Activated naive CD8-positive, alpha-beta T cell treated with anti-CD3 and anti-CD28 coated beads, Interleukin-2, amount 10 ng/mL, durations not matched to agents 7 days and 5 days (primary cell): ENCODE results near the gene CPNE4. TPM values are rescaled to one million over a fixed set of nuclear protein-coding genes. Genes with fewer than 3 reads are reported as not detected.

Experiments used
- ATAC-seq: fragments of 150-1000 bp; cut with Tn5 transposase; one replicate; pipeline ENCODE4 v1.10.0; 2021; ENCODE audit warnings: low read depth, moderate library complexity
- POLR2A ChIA-PET: fragments of 350-600 bp; sonication (Branson Sonifier 250); formaldehyde crosslinking; loops from one replicate; lab custom pipeline; 2021; ENCODE audit warnings: antibody characterized with exemption; lab: Charles Lee
- DNase-seq: peaks from one replicate; pipeline ENCODE4 v3.0.0; 2021
- H3K27ac Mint-ChIP-seq: one replicate; pipeline ENCODE4 v1.8.0; 2022; ENCODE audit warnings: mild to moderate bottlenecking, mixed read lengths
- H3K27me3 Mint-ChIP-seq: one replicate; pipeline ENCODE4 v1.8.0; 2022; ENCODE audit warnings: mild to moderate bottlenecking, moderate library complexity, mixed read lengths
- H3K36me3 Mint-ChIP-seq: one replicate; pipeline ENCODE4 v1.8.0; 2021; ENCODE audit warnings: mild to moderate bottlenecking, mixed read lengths
- H3K4me1 Mint-ChIP-seq: one replicate; pipeline ENCODE4 v1.8.0; 2021; ENCODE audit warnings: mixed read lengths
- H3K4me3 Mint-ChIP-seq: one replicate; pipeline ENCODE4 v1.8.0; 2022; ENCODE audit warnings: mild to moderate bottlenecking, moderate library complexity, mixed read lengths
- H3K9me3 Mint-ChIP-seq: one replicate; pipeline ENCODE4 v1.8.0; 2021; ENCODE audit warnings: mixed read lengths
- total RNA-seq, 2 experiments: library from RNA; stranded (reverse); gene quantifications; one replicate each; pipeline ENCODE4 v1.2.3, GENCODE V29; 2021

Gene CPNE4
- total RNA-seq, 2 experiments from 2014 or later: not detected

DNA sequence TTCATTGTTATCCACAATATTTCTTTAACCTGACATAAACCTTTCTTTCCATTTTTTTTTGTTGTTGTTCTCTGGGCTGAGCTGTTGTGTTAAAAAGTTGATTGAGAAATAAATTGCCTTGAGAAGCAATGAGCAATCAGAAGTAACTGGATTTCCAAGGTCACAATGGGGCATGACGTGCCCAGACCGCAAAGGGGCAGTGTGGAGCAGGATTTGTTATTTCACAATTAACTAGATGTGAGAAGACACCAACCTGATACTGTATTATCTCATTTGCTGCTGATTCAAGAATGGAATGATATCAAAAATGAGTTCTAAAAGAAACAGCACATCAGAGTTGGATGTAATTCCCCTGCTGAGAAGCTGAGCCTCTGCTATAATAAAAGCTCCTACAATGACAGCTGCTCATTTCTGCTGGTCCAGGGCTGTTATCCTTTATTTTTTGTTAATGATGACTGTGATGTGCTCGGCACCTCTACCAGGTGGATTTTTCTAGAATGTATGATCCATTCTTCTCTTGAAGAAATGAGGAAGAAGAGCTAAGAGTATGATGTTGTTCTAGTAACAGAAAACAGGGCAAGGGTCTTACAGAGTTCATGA, 28.1 kb downstream of the CPNE4 start:
- no peak for DNase-seq
- Mint-ChIP-seq H3K4me1 (no peaks in the 10 kb centered on the region), H3K4me3 (no peak overlapping the region), H3K9me3 (no peaks in the 10 kb centered on the region), H3K27ac (no peak overlapping the region), H3K36me3 (no peaks in the 10 kb centered on the region), H3K27me3 (peaks cover 3% of the 10 kb centered on the region)
- no peak for ATAC-seq
- POLR2A ChIA-PET: no interaction called here

DNA sequence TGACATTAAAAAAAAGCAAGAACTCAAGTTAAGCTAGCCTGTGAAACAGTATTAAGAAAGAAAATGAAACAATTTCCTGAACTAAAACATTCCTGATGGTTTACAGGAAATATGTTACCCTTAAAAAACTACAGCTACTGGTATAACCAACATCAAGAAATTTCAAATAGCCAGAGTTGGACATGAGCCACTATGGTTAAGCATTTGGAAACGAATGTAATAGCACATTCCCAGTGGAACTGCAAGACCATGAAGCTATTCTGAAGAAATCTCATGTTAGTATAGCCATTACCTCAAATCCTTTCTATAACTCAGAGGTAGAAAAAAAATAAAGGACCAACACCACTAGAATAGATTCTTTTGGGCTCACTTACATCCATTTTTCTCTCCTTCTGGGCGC, 30.2 kb downstream of the CPNE4 start:
- no peak for DNase-seq
- POLR2A ChIA-PET: no interaction called here
- Mint-ChIP-seq H3K4me3 (no peak overlapping the region), H3K9me3 (no peaks in the 10 kb centered on the region), H3K36me3 (no peaks in the 10 kb centered on the region), H3K4me1 (no peaks in the 10 kb centered on the region), H3K27me3 (peaks cover 3% of the 10 kb centered on the region), H3K27ac (no peak overlapping the region)
- ATAC-seq: no peak

DNA sequence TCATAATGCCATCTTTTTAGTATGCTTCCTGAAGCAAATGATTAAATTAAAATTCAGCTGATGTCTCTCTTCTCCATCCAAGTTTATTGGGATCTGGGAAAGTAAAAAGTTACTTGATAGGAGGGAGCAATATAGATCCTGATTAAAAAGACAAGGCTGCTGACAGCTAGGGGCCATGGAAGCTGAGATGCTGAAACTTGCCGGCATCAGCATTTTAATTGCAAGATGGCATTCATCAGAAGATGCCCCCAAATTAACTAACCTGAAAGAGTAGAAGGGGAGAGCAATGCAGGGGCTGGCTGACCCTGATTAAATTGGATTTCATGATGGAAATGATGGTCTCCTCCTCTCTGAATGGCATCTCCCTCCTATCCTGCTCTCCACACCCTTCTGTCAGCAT, 31.1 kb downstream of the CPNE4 start:
- Mint-ChIP-seq H3K4me3 (no peak overlapping the region), H3K27ac (no peak overlapping the region), H3K36me3 (no peaks in the 10 kb centered on the region), H3K27me3 (peaks cover 3% of the 10 kb centered on the region), H3K4me1 (no peaks in the 10 kb centered on the region), H3K9me3 (no peaks in the 10 kb centered on the region)
- POLR2A ChIA-PET: no interaction called here
- ATAC-seq: no peak
- DNase-seq: no peak

DNA sequence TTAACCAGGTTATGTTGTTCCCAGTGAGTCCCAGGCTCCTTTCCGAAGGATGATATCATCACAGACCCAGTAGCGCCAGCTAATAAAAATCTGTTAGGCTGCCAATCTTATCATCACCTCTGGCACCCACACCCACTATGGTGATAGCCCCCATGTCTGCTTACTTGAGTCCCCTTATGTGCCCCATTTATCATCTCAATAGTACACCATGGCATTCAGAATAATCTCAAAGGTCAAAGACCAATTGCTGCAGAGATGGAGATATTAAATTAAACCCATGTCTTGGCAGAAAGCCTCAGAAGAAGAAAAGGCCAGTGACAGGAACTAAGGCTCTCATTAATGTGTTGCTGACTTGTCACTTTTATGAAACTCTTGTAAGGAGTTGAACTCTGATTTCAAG, 32.8 kb downstream of the CPNE4 start:
- Mint-ChIP-seq H3K36me3 (no peaks in the 10 kb centered on the region), H3K27me3 (peaks cover 3% of the 10 kb centered on the region), H3K4me3 (no peak overlapping the region), H3K27ac (no peak overlapping the region), H3K4me1 (no peaks in the 10 kb centered on the region), H3K9me3 (no peaks in the 10 kb centered on the region)
- POLR2A ChIA-PET: no interaction called here
- ATAC-seq (no peak), DNase-seq (no peak)

DNA sequence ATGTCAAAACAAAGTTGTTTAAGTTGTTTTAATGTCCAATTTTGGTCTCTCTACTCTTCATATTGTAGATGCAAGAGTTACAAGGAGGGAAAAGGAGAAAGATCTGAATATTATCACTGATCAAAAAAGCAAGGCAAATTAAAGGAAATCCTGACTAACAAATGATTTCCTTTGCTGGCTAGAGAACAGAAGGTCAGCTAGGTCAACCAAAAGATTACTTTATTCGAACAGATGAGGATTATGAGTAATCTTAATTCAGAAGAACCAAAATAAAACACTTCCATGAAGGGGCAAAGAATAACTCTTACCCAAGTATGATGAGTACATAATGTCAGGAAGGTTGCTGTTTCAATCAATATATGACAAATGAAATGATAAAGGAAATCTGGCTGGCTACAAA, 33.8 kb downstream of the CPNE4 start:
- Mint-ChIP-seq H3K9me3 (no peaks in the 10 kb centered on the region), H3K4me3 (no peak overlapping the region), H3K4me1 (no peaks in the 10 kb centered on the region), H3K36me3 (no peaks in the 10 kb centered on the region), H3K27me3 (peaks cover 3% of the 10 kb centered on the region), H3K27ac (no peak overlapping the region)
- POLR2A ChIA-PET: no interaction called here
- DNase-seq (no peak), ATAC-seq (no peak)

DNA sequence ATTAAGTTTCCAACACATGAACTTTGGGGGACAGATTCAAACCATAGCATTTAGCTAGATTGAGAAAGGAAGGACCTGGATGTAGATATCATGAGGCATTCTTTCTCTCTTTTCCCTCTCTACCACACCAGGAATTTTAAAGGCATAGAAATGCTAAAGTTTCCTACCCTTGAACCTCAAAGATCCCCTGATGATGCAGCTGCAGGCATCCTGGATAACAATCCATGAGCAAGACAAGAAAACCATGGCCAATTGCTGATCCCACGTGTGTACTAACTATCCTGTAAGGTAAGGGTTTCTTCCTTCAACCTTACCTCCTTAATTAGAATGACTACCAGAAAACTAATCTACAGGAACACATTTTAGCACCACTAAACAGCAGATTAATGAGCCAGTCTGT, 36.8 kb downstream of the CPNE4 start:
- H3K27me3 Mint-ChIP-seq: peaks cover 3% of the 10 kb centered on the region
- ATAC-seq: no peak
- no peak for DNase-seq
- H3K9me3 Mint-ChIP-seq: no peaks in the 10 kb centered on the region
- H3K4me1 Mint-ChIP-seq: no peaks in the 10 kb centered on the region
- no peaks in the 10 kb centered on the region for H3K36me3 Mint-ChIP-seq
- POLR2A ChIA-PET: no interaction called here
- H3K4me3 Mint-ChIP-seq: no peak overlapping the region
- H3K27ac Mint-ChIP-seq: no peak overlapping the region

DNA sequence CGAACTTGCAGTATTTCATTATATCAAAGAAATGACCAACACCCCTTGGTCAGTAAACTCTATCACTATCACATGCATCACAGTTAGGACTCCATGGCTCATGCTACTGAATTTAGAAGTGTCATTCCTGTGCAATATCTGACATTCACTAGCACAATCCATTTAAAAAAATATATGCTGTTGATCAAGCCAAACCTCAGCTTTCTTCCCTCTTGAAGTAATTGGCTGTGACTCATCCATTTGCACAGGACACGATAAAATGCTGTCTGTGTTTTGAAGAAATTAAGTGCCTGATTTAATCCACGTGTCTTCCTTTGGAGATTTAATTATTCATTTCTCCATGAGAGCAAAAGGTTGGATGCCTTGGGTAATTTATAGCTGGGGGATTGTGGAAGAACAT, 38.9 kb downstream of the CPNE4 start:
- Mint-ChIP-seq H3K36me3 (no peaks in the 10 kb centered on the region), H3K27me3 (no peaks in the 10 kb centered on the region), H3K9me3 (no peaks in the 10 kb centered on the region), H3K27ac (no peak overlapping the region), H3K4me1 (no peaks in the 10 kb centered on the region), H3K4me3 (no peak overlapping the region)
- no peak for DNase-seq
- POLR2A ChIA-PET: no interaction called here
- no peak for ATAC-seq

DNA sequence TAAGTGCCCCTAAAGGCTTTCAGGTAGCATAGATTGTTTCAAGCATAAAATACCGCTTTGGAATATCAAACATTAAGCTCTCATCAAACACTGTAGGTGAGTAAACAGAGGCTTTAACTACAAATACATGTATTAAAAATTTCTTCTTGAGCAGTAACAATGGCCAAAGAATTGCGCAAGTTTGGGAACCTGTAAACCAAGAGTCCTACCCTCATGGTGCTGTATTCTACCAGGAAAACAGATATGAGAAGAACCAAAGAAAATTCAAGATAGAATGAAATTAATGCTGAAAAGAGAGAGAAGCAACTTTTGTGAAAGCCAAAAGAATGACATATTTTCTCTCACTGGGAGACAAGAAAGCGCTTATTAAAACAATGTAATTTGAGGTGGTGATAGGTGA, 45.5 kb downstream of the CPNE4 start:
- ATAC-seq (no peak), DNase-seq (no peak)
- Mint-ChIP-seq H3K27me3 (no peaks in the 10 kb centered on the region), H3K9me3 (no peaks in the 10 kb centered on the region), H3K4me3 (no peak overlapping the region), H3K36me3 (no peaks in the 10 kb centered on the region), H3K4me1 (no peaks in the 10 kb centered on the region), H3K27ac (no peak overlapping the region)
- POLR2A ChIA-PET: no interaction called here

DNA sequence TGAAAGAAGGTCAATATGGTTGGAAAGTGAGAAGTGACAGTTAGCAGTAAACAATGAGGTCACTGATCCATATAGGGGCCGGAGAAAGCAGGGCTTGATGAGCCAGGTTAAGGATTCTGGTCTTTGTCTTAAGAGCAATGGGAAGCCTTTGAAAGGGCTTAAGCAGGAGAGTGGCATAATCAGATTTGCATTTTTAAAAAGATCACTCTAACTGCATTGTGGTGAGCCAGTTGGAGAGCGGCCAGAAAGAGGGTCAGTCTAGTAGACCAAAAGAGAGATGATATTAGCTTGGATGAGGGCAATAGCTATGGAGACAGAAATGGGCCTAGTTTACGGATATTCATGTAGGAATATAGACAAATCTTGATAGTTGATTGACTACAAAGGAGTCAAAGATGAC, 46.6 kb downstream of the CPNE4 start:
- Mint-ChIP-seq H3K9me3 (no peaks in the 10 kb centered on the region), H3K36me3 (no peaks in the 10 kb centered on the region), H3K4me1 (no peaks in the 10 kb centered on the region), H3K27me3 (no peaks in the 10 kb centered on the region), H3K4me3 (no peak overlapping the region), H3K27ac (no peak overlapping the region)
- DNase-seq (no peak), ATAC-seq (no peak)
- POLR2A ChIA-PET: no interaction called here

DNA sequence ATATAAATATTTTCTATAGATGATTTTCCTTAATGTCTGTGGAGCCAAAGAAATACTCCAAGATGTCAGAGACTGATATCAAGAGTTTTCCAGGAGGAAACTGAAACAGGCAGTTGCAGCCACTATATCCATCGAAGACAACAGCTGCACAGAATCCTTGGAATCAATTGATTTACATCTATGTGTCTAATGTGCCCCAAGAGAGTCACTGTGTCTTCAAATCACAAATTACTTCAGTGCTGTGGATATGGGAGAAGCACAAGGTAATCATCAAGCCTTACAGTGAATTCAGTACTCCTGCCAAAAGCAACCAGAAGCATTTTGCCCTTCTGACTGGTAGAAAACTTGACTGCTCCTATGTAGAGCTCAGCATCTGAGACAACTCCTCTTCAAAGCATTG, 51.1 kb downstream of the CPNE4 start:
- ATAC-seq (no peak), DNase-seq (no peak)
- H3K9me3 Mint-ChIP-seq: no peaks in the 10 kb centered on the region
- POLR2A ChIA-PET: no interaction called here
- H3K4me1 Mint-ChIP-seq: no peaks in the 10 kb centered on the region
- H3K4me3 Mint-ChIP-seq: no peak overlapping the region
- H3K36me3 Mint-ChIP-seq: no peaks in the 10 kb centered on the region
- no peaks in the 10 kb centered on the region for H3K27me3 Mint-ChIP-seq
- no peak overlapping the region for H3K27ac Mint-ChIP-seq

DNA sequence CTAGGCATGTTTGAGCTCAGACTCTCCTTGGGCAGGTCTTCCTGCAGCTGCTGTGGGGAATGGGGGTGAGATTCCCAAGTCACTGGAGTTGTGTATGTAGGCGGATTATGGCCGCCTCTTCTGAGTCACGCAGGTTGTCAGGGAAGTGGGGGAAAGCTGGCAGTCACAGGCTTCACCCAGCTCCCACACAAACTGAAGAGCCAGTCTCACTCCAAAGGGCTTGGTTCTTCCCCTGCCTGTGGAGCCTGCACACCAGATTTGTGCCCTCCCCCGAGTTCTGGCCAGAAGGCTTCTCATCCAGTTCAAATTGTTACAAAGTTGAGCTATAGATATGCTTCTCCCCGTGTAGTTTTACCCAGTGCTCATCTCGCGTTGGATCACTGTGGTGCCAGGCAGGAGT, 53.5 kb downstream of the CPNE4 start:
- POLR2A ChIA-PET: no interaction called here
- no peak overlapping the region for H3K27ac Mint-ChIP-seq
- no peaks in the 10 kb centered on the region for H3K36me3 Mint-ChIP-seq
- H3K9me3 Mint-ChIP-seq: no peaks in the 10 kb centered on the region
- DNase-seq (no peak), ATAC-seq (no peak)
- no peaks in the 10 kb centered on the region for H3K4me1 Mint-ChIP-seq
- no peak overlapping the region for H3K4me3 Mint-ChIP-seq
- no peaks in the 10 kb centered on the region for H3K27me3 Mint-ChIP-seq

DNA sequence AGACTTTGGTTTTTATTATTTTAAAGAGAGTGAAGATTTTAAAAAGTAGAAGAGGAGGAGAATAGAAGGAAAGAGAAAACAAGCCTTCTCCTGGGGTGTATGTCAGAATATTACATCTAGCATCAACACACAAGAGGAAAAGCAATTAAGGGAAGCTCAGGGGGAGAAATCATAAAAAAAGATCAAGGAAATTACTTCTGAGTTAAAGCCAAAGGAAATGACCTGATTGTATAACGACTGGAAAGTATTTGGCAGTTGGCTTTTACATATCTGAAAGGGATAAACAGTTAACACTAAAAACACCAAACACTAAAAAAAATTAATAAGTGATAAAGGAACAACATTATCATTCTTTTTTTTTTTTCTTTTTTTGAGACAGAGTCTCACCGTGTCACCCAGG, 58.4 kb downstream of the CPNE4 start:
- POLR2A ChIA-PET: no interaction called here
- no peak for ATAC-seq
- H3K4me3 Mint-ChIP-seq: no peak overlapping the region
- H3K9me3 Mint-ChIP-seq: no peaks in the 10 kb centered on the region
- no peaks in the 10 kb centered on the region for H3K36me3 Mint-ChIP-seq
- DNase-seq: no peak
- no peaks in the 10 kb centered on the region for H3K4me1 Mint-ChIP-seq
- no peaks in the 10 kb centered on the region for H3K27me3 Mint-ChIP-seq
- no peak overlapping the region for H3K27ac Mint-ChIP-seq

DNA sequence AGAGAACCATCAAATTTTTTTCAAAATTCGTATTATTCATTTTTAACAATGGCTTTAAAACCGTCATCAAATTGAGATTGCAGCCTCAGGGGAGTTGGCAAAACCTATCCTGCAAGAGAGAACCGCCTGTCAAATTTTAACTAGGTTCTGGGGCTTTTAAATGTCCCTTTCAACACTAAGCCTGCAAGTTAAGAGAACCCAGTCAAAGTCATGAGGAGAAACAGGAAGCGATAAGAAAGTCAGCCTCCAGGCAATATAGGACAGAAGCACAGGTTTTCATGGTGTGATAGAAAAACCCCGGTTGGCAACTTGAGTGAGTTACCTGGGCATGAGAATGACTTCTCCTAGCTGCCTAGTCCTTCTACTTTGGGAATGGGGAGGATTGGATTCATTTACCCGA, 59.8 kb downstream of the CPNE4 start:
- no peak for DNase-seq
- H3K36me3 Mint-ChIP-seq: no peaks in the 10 kb centered on the region
- no peak overlapping the region for H3K4me3 Mint-ChIP-seq
- H3K27ac Mint-ChIP-seq: no peak overlapping the region
- POLR2A ChIA-PET: no interaction called here
- H3K27me3 Mint-ChIP-seq: no peaks in the 10 kb centered on the region
- no peaks in the 10 kb centered on the region for H3K4me1 Mint-ChIP-seq
- no peak for ATAC-seq
- no peaks in the 10 kb centered on the region for H3K9me3 Mint-ChIP-seq

DNA sequence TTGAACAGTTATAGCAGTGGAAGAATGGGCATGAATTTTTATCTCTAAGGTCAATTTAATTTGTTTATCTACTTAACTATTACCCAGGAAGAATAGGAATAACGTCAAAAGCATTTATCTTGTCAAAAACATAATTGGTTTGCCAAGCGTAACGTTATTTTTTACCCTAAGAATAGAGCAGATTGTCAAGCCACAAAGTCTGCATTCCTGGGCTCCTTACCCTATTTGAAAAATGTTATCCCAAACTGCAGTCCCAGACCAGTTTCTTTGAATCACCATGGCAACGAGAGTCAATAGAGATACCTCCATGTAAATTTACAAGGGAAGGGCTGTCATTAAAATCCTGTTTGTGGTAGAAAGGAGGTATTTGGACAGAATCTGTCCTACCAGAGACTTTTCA, 61.1 kb downstream of the CPNE4 start:
- POLR2A ChIA-PET: interaction anchor here (0.6 kb wide), 1 partner anchor 1406 kb away, joined by 3 read pairs; no protein-coding TSS in a partner anchor
- no peak overlapping the region for H3K27ac Mint-ChIP-seq
- DNase-seq: no peak
- no peaks in the 10 kb centered on the region for H3K27me3 Mint-ChIP-seq
- H3K9me3 Mint-ChIP-seq: no peaks in the 10 kb centered on the region
- H3K4me1 Mint-ChIP-seq: no peaks in the 10 kb centered on the region
- no peak for ATAC-seq
- H3K36me3 Mint-ChIP-seq: no peaks in the 10 kb centered on the region
- H3K4me3 Mint-ChIP-seq: no peak overlapping the region

DNA sequence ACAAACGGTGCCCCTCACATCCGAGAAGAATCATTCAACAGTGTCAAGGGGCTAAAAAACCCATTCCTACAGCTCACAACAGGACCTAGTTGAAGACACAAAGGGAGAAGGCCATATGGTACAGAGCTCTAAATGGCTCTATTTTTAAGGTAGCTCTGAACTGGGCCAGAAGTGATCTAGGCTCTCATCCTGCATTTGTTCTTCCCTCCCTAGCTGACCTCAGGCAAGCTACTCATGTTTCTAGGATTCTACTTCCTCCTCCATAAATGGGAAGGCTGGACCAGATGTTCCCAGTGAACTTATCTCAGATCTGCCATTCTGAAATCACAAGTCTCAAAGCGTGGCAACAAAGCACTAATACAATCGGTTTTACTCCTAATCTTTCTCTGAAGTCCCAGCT, 62.3 kb downstream of the CPNE4 start:
- POLR2A ChIA-PET: no interaction called here
- Mint-ChIP-seq H3K36me3 (no peaks in the 10 kb centered on the region), H3K4me3 (no peak overlapping the region), H3K9me3 (no peaks in the 10 kb centered on the region), H3K27me3 (no peaks in the 10 kb centered on the region), H3K27ac (no peak overlapping the region), H3K4me1 (no peaks in the 10 kb centered on the region)
- no peak for ATAC-seq
- no peak for DNase-seq
